D721Med (cell line): ENCODE results near the gene CDK9.

Experiments
- DNase-seq: peaks from one replicate; pipeline ENCODE4 v3.0.0; 2011; ENCODE audit warnings: low spot score; ENCODE audit not compliant: insufficient read length
- FAIRE-seq: peaks from 2 replicates; lab custom pipeline; 2011; peaks lifted over from hg19 to GRCh38; lab: Jason Lieb, UNC
- TF ChIP-seq, protein P1 (sequence below): IDR thresholded peaks from 2 replicates; pipeline ENCODE4 v1.5.1; 2012; ENCODE audit warnings: mild to moderate bottlenecking, control low read depth; ENCODE audit not compliant: insufficient read depth; ENCODE audit errors: missing control alignments

The CDK9 gene

DNA sequence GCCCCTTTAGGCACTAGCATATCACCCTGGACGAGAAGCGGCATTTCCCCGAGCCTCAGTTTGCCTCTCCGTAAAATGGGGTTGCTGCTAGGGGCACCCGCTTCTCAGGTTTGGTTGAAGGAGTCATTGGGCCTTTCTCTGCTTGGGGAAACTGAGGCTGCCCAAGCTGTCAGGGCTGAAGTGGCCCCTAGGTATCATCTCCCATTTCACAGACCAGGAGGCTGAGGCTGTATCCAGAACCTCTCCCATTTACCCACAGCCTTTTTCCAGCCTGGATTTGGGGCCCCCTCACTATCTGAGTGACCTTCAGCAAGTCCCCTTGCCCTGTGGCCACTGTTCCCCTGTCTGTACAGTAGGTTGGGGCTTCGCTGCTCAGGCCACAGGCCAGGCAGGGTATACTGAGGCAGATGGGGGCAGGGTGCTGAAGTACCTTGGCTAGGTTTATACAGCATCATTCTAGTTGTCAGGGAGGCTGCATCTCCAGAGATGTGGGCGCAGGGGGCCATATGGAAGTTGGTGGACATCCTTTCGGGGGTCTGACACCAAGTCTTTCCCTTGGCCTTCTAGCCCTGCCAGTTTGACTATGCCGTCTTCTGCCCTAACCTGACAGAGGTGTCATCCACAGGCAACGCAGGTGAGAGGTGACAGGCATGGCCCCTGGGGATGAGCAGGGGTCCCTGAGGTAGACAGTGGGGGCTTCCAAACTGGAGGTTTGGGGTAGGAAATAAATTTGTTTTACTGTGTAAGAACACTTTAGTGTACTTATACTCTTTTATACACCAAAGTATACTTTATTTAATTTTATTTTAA lies 24.7 kb downstream of the CDK9 start:
- no peak for FAIRE-seq
- TF ChIP-seq, protein P1, sequence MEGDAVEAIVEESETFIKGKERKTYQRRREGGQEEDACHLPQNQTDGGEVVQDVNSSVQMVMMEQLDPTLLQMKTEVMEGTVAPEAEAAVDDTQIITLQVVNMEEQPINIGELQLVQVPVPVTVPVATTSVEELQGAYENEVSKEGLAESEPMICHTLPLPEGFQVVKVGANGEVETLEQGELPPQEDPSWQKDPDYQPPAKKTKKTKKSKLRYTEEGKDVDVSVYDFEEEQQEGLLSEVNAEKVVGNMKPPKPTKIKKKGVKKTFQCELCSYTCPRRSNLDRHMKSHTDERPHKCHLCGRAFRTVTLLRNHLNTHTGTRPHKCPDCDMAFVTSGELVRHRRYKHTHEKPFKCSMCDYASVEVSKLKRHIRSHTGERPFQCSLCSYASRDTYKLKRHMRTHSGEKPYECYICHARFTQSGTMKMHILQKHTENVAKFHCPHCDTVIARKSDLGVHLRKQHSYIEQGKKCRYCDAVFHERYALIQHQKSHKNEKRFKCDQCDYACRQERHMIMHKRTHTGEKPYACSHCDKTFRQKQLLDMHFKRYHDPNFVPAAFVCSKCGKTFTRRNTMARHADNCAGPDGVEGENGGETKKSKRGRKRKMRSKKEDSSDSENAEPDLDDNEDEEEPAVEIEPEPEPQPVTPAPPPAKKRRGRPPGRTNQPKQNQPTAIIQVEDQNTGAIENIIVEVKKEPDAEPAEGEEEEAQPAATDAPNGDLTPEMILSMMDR = no peak
- DNase-seq = no peak

DNA sequence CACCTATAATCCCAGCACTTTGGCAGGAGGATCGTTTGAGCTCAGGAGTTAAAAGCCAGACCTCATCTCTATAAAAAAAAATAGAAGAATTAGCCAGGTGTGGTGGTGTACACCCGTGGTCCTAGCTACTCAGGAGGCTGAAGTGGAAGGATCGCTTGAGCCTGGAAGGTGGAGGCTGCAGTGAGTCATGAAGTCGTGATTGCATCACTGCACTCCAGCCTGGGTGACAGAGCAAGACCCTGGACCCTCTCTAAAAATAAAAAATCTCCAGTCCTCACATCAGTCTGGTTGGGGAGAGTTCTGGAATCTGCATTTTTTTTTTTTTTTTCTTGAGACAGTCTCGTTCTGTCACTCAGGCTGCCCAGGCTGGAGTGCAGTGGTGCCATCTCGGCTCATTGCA lies 26.2 kb downstream of the CDK9 start:
- DNase-seq (no peak), FAIRE-seq (no peak)
- TF ChIP-seq, protein P1 = no peak

DNA sequence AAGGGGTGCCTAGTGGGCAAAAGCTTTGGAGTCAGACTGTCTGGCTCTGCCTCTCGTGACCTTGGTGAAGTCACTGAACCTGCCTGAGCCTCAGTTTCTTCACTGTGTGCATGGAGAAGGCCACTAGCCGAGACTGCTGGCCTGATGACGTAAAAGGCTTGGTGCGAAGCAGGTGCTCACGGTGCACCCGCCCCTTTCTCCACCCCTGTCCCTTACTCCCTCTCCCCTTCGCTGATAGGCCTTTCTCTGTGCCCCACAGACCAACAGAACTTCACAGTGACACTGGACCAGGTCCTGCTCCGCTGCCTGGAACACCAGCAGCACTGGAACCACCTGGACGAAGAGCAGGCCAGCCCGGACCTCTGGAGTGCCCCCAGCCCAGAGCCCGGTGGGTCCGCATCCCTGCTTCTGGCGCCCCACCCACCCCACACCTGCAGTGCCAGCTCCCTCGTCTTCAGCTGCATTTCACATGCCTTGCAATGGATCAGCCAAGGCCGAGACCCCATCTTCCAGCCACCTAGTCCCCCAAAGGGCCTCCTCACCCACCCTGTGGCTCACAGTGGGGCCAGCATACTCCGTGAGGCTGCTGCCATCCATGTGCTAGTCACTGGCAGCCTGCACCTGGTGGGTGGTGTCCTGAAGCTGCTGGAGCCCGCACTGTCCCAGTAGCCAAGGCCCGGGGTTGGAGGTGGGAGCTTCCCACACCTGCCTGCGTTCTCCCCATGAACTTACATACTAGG lies 27.3 kb downstream of the CDK9 start:
- FAIRE-seq (no peak), DNase-seq (no peak)
- TF ChIP-seq, protein P1 = no peak

DNA sequence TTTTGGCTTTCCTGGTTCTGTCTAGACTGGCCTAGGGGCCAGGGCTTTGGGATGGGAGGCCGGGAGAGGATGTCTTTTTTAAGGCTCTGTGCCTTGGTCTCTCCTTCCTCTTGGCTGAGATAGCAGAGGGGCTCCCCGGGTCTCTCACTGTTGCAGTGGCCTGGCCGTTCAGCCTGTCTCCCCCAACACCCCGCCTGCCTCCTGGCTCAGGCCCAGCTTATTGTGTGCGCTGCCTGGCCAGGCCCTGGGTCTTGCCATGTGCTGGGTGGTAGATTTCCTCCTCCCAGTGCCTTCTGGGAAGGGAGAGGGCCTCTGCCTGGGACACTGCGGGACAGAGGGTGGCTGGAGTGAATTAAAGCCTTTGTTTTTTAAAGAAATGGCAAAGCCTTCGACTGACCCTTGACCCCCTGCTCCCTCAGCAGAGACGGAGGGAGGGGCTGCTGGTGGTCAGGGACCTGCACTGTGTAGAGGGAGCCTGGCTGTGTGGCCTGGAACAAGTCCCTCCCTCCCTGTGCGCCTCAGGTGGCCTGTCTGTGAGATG lies 27.9 kb downstream of the CDK9 start:
- TF ChIP-seq, protein P1 = no peak
- no peak for DNase-seq
- no peak for FAIRE-seq

DNA sequence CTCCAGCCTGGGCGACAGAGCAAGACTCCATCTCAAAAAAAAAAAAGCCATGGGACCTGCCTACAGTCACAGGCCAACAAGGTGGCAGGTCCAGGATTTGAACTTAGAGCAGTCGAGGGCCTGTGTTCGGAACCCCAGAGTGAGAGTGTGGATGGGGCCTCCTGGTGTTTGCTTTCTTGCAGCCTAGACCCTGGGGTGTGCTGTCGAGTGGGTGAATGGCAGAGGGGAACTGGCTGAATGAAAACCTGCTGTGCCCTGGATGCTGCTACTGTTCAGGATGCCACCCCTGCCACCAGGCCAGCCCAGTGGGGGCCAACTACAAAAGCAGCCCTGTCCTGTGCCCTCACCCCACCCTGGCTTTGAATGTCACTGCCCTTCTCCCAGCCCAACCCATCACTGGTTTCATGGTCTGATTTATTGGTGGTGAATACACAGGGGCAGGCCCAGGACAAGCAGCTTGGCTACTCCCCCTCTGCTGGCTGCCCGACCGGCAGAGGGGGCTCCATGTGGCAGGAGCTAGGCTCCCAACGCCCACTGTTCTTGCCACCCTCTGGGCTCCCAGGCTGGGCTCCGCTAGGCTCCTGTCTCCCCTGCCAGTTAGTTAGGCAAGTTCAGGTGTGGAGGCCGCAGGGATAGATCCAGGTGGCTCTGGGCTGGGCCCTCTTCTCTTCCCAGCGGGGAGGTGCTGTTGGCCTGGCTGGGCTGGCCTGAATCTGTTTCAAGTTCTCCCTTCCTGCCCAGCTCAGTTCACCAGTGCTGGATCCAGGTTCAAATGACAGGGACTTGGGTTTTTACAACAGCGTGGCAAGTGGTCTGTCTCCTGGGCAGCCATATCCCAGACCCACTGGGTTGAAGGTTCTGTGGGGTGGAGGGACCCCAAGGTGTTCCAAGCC lies 29.0 kb downstream of the CDK9 start:
- TF ChIP-seq, protein P1 = no peak
- DNase-seq = no peak
- FAIRE-seq = no peak

DNA sequence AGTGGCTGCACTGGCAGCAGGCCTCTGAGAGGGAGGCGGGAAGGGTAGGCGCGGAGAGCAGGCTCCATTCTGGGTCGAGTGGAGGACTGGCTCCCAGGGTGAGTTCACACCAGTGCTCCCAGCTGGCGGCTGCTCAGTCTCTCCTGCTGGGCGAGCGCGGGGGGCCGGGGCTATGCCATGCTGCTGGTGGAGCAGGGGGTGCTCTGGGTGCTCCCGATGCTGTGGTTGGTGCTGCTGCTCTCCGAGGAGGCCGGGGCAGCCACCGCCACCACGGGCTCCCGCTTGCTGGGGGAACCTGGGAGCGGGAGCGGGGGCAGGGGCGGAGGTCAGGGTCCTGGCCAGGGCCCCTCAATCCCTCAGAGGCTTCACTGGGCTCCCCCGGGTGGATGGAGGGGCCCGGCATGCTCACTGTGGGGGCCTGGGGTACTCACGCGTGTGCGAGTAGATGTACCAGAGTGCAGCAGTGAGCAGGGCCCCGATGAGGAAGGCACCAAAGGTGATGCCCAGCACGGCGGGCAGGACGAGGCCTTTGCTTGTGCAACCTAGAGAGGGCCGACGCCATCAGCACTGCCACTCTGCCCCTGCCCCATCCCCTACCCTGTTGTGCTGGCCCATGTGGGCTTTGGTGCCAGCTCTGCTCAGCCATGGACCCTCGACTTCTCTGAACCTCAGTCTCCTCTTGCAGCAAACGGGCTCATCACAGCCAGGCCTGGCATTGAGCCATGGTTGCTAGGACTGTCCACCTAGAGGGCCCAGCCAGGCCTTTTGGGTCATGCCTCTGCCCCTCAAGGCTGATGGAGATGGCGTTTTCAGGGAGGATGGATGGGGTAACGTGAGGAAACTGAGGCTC lies 29.9 kb downstream of the CDK9 start:
- no peak for FAIRE-seq
- TF ChIP-seq, protein P1 = no peak
- DNase-seq = no peak
